Smooth muscle cell of the umbilical artery (primary cell): ENCODE measurements around the gene ZNF621. TPM values are rescaled to one million over a fixed set of nuclear protein-coding genes. Genes with fewer than 3 reads are reported as not detected.

Experiments
- total RNA-seq: library from RNA; depleted of rRNA; stranded (reverse); fragments of >200 nt; gene quantifications from 2 replicates; pipeline ENCODE4 v1.2.3, GENCODE V29; 2014

ZNF621 gene
- 16.0 and 21.7 TPM in 2 replicates for total RNA-seq

GRCh38 chr3:40524568-40525285 lies at the start of gene ZNF621:
Gene ZNF621 (plus strand): TSS chr3:40524960. CDS start chr3:40525841, 881 bp downstream.

GRCh38 chr3:40476478-40477470 lies 48.0 kb upstream of the ZNF621 start, which contains the start of gene ZNF619:
Gene ZNF619 (plus strand): TSS chr3:40477122. CDS start chr3:40477980, 858 bp downstream.

GRCh38 chr3:40505599-40506462 lies 18.9 kb upstream of the ZNF621 start, which contains the start of gene ZNF620:
Gene ZNF620 (plus strand): TSS chr3:40506039. CDS start chr3:40506353, 314 bp downstream.

Other genes with a start within 250 kb of the ZNF621 start
- 18.5 and 31.2 TPM in 2 replicates for gene EIF1B, start 215.3 kb upstream of the ZNF621 start, total RNA-seq
- gene ENTPD3, start 137.8 kb upstream of the ZNF621 start, total RNA-seq = 0.14 and 0.30 TPM in 2 replicates
- 232 and 348 TPM in 2 replicates for gene RPL14, start 67.6 kb upstream of the ZNF621 start, total RNA-seq
- gene ZNF619, start 47.8 kb upstream of the ZNF621 start, total RNA-seq = 4.8 and 5.6 TPM in 2 replicates
- 0.30 and 0.92 TPM in 2 replicates for gene ZNF620, start 18.9 kb upstream of the ZNF621 start, total RNA-seq